Smooth muscle cell (in vitro differentiated cells): ENCODE measurements around the gene STAC2. TPM values are rescaled to one million over a fixed set of nuclear protein-coding genes. Genes with fewer than 3 reads are reported as not detected.

Experiments
- DNase-seq: peaks from one replicate; lab custom pipeline; 2025; ENCODE audit not compliant: unreplicated experiment; lab: John Stamatoyannopoulos, UW
- H2AFZ ChIP-seq: fragments of 200-600 bp; sonication (generic); 2 replicates; pipeline ENCODE4 v1.6.0; 2016; ENCODE audit warnings: antibody characterized with exemption, low read depth, mild to moderate bottlenecking
- H3F3A ChIP-seq: fragments of 200-600 bp; sonication (generic); 2 replicates; pipeline ENCODE4 v1.6.0; 2017; ENCODE audit warnings: antibody characterized with exemption, low read depth
- H3K27ac ChIP-seq: fragments of 200-600 bp; sonication (generic); 2 replicates; pipeline ENCODE4 v1.5.1; 2016; ENCODE audit warnings: low read depth, mild to moderate bottlenecking
- H3K27me3 ChIP-seq: fragments of 200-600 bp; sonication (generic); 2 replicates; pipeline ENCODE4 v1.6.1; 2016; ENCODE audit warnings: low read depth, mild to moderate bottlenecking
- H3K36me3 ChIP-seq: fragments of 200-600 bp; sonication (generic); 2 replicates; pipeline ENCODE4 v1.5.1; 2016; ENCODE audit warnings: low read depth
- H3K4me1 ChIP-seq: fragments of 200-600 bp; sonication (generic); 2 replicates; pipeline ENCODE4 v1.5.1; 2016; ENCODE audit warnings: low read depth
- H3K4me2 ChIP-seq: fragments of 200-600 bp; sonication (generic); 2 replicates; pipeline ENCODE4 v1.6.0; 2016; ENCODE audit warnings: mild to moderate bottlenecking
- H3K4me3 ChIP-seq: fragments of 200-600 bp; sonication (generic); 2 replicates; pipeline ENCODE4 v1.5.1; 2016; ENCODE audit warnings: mild to moderate bottlenecking
- H3K79me2 ChIP-seq: fragments of 200-600 bp; sonication (generic); 2 replicates; pipeline ENCODE4 v1.6.0; 2016; ENCODE audit warnings: low read depth, mild to moderate bottlenecking
- H3K9ac ChIP-seq: fragments of 200-600 bp; sonication (generic); 2 replicates; pipeline ENCODE4 v1.6.0; 2016; ENCODE audit warnings: low read depth
- H3K9me3 ChIP-seq: fragments of 200-600 bp; sonication (generic); replicated peaks from 2 replicates; pipeline ENCODE4 v1.5.1; 2016; ENCODE audit warnings: low read depth
- H4K20me1 ChIP-seq: fragments of 200-600 bp; sonication (generic); 2 replicates; pipeline ENCODE4 v1.6.0; 2016; ENCODE audit warnings: low read depth
- CTCF ChIP-seq: fragments of 200-600 bp; sonication (generic); IDR thresholded peaks from 2 replicates; pipeline ENCODE4 v1.5.1; 2017; ENCODE audit warnings: borderline replicate concordance, mild to moderate bottlenecking, antibody characterized with exemption; ENCODE audit not compliant: insufficient read depth, poor library complexity, severe bottlenecking
- WGBS: methylation state at CpG from one replicate; pipeline ENCODE4 v1.1.7; 2016; ENCODE audit warnings: low lambda C conversion rate; 5-methylcytosine and 5-hydroxymethylcytosine counted together
- polyA plus RNA-seq: library from polyadenylated mRNA; unstranded; fragments of >200 nt; fragmentation: Nextera tagmentation; extraction: Ambion mirVana; gene quantifications from 2 replicates; pipeline ENCODE4 v1.2.1, GENCODE V29; 2016
- total RNA-seq: library from RNA; depleted of rRNA; stranded (reverse); fragments of >200 nt; gene quantifications from 2 replicates; pipeline ENCODE4 v1.2.3, GENCODE V29; 2014

Gene STAC2
- total and polyA plus RNA-seq, 2 experiments from 2014 or later, result 0.09 to 0.32 TPM

GRCh38 chr17:39243155-39243554 lies 17.4 kb upstream of the STAC2 start:
- no peak overlapping the region for H3K27ac ChIP-seq
- no peaks in the 10 kb centered on the region for H3K9me3 ChIP-seq
- 93% methylated on average over 8 of the region's 8 CpGs for WGBS
- H4K20me1 ChIP-seq, result no peaks in the 10 kb centered on the region
- H3K4me3 ChIP-seq, result no peak overlapping the region
- DNase-seq, result no peak
- H3K4me2 ChIP-seq, result no peak overlapping the region
- H2AFZ ChIP-seq, result no peak overlapping the region
- H3K79me2 ChIP-seq, result no peaks in the 10 kb centered on the region
- H3K4me1 ChIP-seq, result no peaks in the 10 kb centered on the region
- TF ChIP-seq CTCF, result no peak
- H3K36me3 ChIP-seq, result no peaks in the 10 kb centered on the region
- no peak overlapping the region for H3K9ac ChIP-seq
- H3K27me3 ChIP-seq, result peaks cover 8% of the 10 kb centered on the region
- H3F3A ChIP-seq, result no peaks in the 10 kb centered on the region

- no peaks in the 10 kb centered on the region for H3K79me2 ChIP-seq
- no peak overlapping the region for H3K4me2 ChIP-seq
- WGBS, result 88% methylated on average over 5 of the region's 5 CpGs
Measured at GRCh38 chr17:39240631-39241030, 14.9 kb upstream of the STAC2 start.

GRCh38 chr17:39239640-39240314 lies 14.0 kb upstream of the STAC2 start:
- Histone ChIP-seq H3K27me3 (peaks cover 8% of the 10 kb centered on the region), H3K27ac (no peak overlapping the region), H3F3A (no peaks in the 10 kb centered on the region), H3K4me1 (no peaks in the 10 kb centered on the region), H3K4me3 (no peak overlapping the region), H4K20me1 (no peaks in the 10 kb centered on the region), H3K9ac (no peak overlapping the region), H3K9me3 (no peaks in the 10 kb centered on the region), H3K79me2 (no peaks in the 10 kb centered on the region), H3K36me3 (no peaks in the 10 kb centered on the region), H2AFZ (no peak overlapping the region), H3K4me2 (no peak overlapping the region)
- WGBS, result 35% methylated on average over 16 of the region's 16 CpGs
- TF ChIP-seq CTCF, result peak; percentile 48
- no peak for DNase-seq

More at GRCh38 chr17:39240631-39241030, 14.9 kb upstream of the STAC2 start:
- Histone ChIP-seq H3K4me3 (no peak overlapping the region), H2AFZ (no peak overlapping the region), H3K9me3 (no peaks in the 10 kb centered on the region), H4K20me1 (no peaks in the 10 kb centered on the region), H3F3A (no peaks in the 10 kb centered on the region), H3K4me1 (no peaks in the 10 kb centered on the region), H3K27ac (no peak overlapping the region), H3K36me3 (no peaks in the 10 kb centered on the region), H3K27me3 (peaks cover 8% of the 10 kb centered on the region), H3K9ac (no peak overlapping the region)
- no peak for DNase-seq
- TF ChIP-seq CTCF, result no peak

- Histone ChIP-seq H3K9ac (no peak overlapping the region), H4K20me1 (no peaks in the 10 kb centered on the region), H3F3A (no peaks in the 10 kb centered on the region), H3K79me2 (no peaks in the 10 kb centered on the region), H3K36me3 (no peaks in the 10 kb centered on the region), H3K27ac (no peak overlapping the region), H3K4me1 (no peaks in the 10 kb centered on the region), H3K27me3 (peaks cover 8% of the 10 kb centered on the region), H3K9me3 (no peaks in the 10 kb centered on the region), H3K4me3 (no peak overlapping the region), H3K4me2 (no peak overlapping the region), H2AFZ (no peak overlapping the region)
- WGBS, result 83% methylated on average over 15 of the region's 15 CpGs
- no peak for TF ChIP-seq CTCF
- no peak for DNase-seq
Measured at GRCh38 chr17:39238311-39238972, 12.7 kb upstream of the STAC2 start.
